Vagina (tissue), 2 donors: ENCODE data around the gene OPN1LW. TPM values are rescaled to one million over a fixed set of nuclear protein-coding genes. Genes with fewer than 3 reads are reported as not detected.
"Not testable (repeated sequence)": the region's sequence is repeated elsewhere in the genome, so short reads cannot be mapped to it uniquely, and the experiment has no call there.

Experiments
- DNase-seq, 2 donors: peaks; one replicate each; pipeline ENCODE4 v3.0.0-alpha.2; 2017; ENCODE audit errors: extremely low spot score in 2 of 2
- H3K27ac ChIP-seq: fragments of 200-600 bp; sonication (generic); one replicate; pipeline ENCODE4 v1.5.1; 2019
- H3K27me3 ChIP-seq: fragments of 200-600 bp; sonication (generic); one replicate; pipeline ENCODE4 v1.5.1; 2019
- H3K36me3 ChIP-seq, 2 donors: fragments of 200-600 bp; sonication (generic); one replicate each; pipeline ENCODE4 v1.5.1; 2017 to 2019
- H3K4me1 ChIP-seq: fragments of 200-600 bp; sonication (generic); one replicate; pipeline ENCODE4 v1.5.1; 2019
- H3K4me3 ChIP-seq, 2 donors: fragments of 200-600 bp; sonication (generic); 1 replicate in 1 of 2; 2 replicates in 1 of 2; pipeline ENCODE4 v1.5.1; 2016 to 2019
- H3K9me3 ChIP-seq: fragments of 200-600 bp; sonication (generic); one replicate; pipeline ENCODE4 v1.5.1; 2019
- intact Hi-C: fragments of 100-400 bp; cut with DNase I; formaldehyde crosslinking; loops from one replicate; pipeline ENCODE4 v1.15.1; 2023
- total RNA-seq: library from RNA; depleted of rRNA; stranded (reverse); fragments of >200 nt; gene quantifications from one replicate; pipeline ENCODE4 v1.2.3, GENCODE V29; 2016

Gene OPN1LW
- total RNA-seq, 1 donor from 2014 or later, result not detected

GRCh38 chrX:154182296-154182695 lies 38.3 kb downstream of the OPN1LW start, which contains the start of gene OPN1MW:
Gene OPN1MW (plus strand): TSS chrX:154182596. CDS start chrX:154182678, 82 bp downstream.
- not testable (repeated sequence) for H3K4me3 ChIP-seq, H3K4me1 ChIP-seq

GRCh38 chrX:154183794-154184193 lies 39.8 kb downstream of the OPN1LW start:
- H3K27ac ChIP-seq, H3K27me3 ChIP-seq, H3K4me3 ChIP-seq, H3K4me1 ChIP-seq, H3K36me3 ChIP-seq, intact Hi-C loops, H3K9me3 ChIP-seq, DNase-seq: not testable (repeated sequence)

More at GRCh38 chrX:154182296-154182695, 38.3 kb downstream of the OPN1LW start, which contains the start of gene OPN1MW:
- H3K27me3 ChIP-seq, H3K36me3 ChIP-seq, DNase-seq, H3K27ac ChIP-seq, H3K9me3 ChIP-seq, intact Hi-C loops: not testable (repeated sequence)

GRCh38 chrX:154192846-154193245 lies 48.8 kb downstream of the OPN1LW start:
- H3K27me3 ChIP-seq, H3K9me3 ChIP-seq, H3K27ac ChIP-seq, H3K36me3 ChIP-seq, H3K4me3 ChIP-seq, intact Hi-C loops, DNase-seq, H3K4me1 ChIP-seq: not testable (repeated sequence)

- DNase-seq, H3K4me1 ChIP-seq, H3K4me3 ChIP-seq, H3K36me3 ChIP-seq, intact Hi-C loops, H3K27ac ChIP-seq, H3K27me3 ChIP-seq, H3K9me3 ChIP-seq: not testable (repeated sequence)
Measured at GRCh38 chrX:154194316-154194715, 50.3 kb downstream of the OPN1LW start.

- H3K9me3 ChIP-seq, H3K36me3 ChIP-seq, H3K4me3 ChIP-seq, H3K27ac ChIP-seq, intact Hi-C loops, DNase-seq, H3K4me1 ChIP-seq, H3K27me3 ChIP-seq: not testable (repeated sequence)
Measured at GRCh38 chrX:154196466-154196865, 52.4 kb downstream of the OPN1LW start.

Other genes starting within 250 kb of the OPN1LW start
- 4.9 TPM for gene AVPR2, start 239.6 kb upstream of the OPN1LW start, total RNA-seq
- gene ARHGAP4, start 218.0 kb upstream of the OPN1LW start, total RNA-seq, result 36.6 TPM
- 66.8 TPM for gene NAA10, start 209.2 kb upstream of the OPN1LW start, total RNA-seq
- gene RENBP, start 199.6 kb upstream of the OPN1LW start, total RNA-seq, result 4.2 TPM
- 38.8 TPM for gene HCFC1, start 172.4 kb upstream of the OPN1LW start, total RNA-seq
- gene TMEM187, start 171.5 kb upstream of the OPN1LW start, total RNA-seq, result 8.6 TPM
- 46.7 TPM for gene IRAK1, start 124.3 kb upstream of the OPN1LW start, total RNA-seq
- 38.5 TPM for gene MECP2, start 46.5 kb upstream of the OPN1LW start, total RNA-seq
- not detected for gene OPN1MW, start 38.4 kb downstream of the OPN1LW start, total RNA-seq
- not detected for gene OPN1MW2, start 75.5 kb downstream of the OPN1LW start, total RNA-seq
- gene OPN1MW3, start 113.3 kb downstream of the OPN1LW start, total RNA-seq, result not detected
- gene TEX28, start 150.9 kb downstream of the OPN1LW start, total RNA-seq, result not detected
- gene TKTL1, start 151.6 kb downstream of the OPN1LW start, total RNA-seq, result not detected
- gene FLNA, start 230.4 kb downstream of the OPN1LW start, total RNA-seq, result 1,247 TPM
- gene EMD, start 235.1 kb downstream of the OPN1LW start, total RNA-seq, result 59.2 TPM